Measurements from ENCODE around the gene ROBO1. TPM values are rescaled to one million over a fixed set of nuclear protein-coding genes. Genes with fewer than 3 reads are reported as not detected.

The ROBO1 gene
- polyA plus RNA-seq, 1 donor (not counting 4 experiments of a cell fraction or from before 2014, with no cell fraction given) = 27.1 TPM

DNA sequence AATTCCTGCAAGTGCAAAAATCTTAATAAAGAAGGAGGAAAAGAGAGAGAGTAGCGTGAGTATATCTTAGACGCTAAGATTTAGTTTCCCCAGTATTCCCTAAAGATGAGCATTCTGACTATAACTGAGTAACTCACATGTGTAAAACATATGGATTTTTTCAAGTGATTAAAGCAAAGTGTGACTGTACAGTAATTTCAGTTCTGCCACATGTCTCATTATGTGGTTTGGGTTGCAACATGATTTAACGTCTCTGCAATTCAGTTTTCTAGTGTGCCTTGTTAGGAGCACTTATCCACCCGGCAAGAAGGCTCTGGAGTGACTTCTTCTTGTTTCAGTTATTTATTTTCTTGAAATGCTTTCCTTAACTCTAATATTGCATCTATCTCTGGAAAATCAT is 514.1 kb downstream of the ROBO1 start:
- TF ChIP-seq EZH2 (IDR thresholded peaks at IDR 0.05; ENCODE audit: low read length) = no peak
- no peak for TF ChIP-seq CTCF (optimal IDR thresholded peaks at IDR 0.05 in 1 of 3, IDR thresholded peaks at IDR 0.05 in 1 of 3, conservative IDR thresholded peaks at IDR 0.05 in 1 of 3; ENCODE audit: extremely low read depth in 1 of 3, insufficient read depth in 2 of 3, low read length in 3 of 3)
- H4K20me1 ChIP-seq (ENCODE audit: control insufficient read depth, extremely low read depth, insufficient read depth, low read length) = no peaks in the 10 kb centered on the region
- H3K4me1 ChIP-seq (ENCODE audit: control insufficient read depth, extremely low read depth, insufficient read depth, low read length) = no peaks in the 10 kb centered on the region
- H3K9me3 ChIP-seq (ENCODE audit: control insufficient read depth, low read depth, low read length) = no peaks in the 10 kb centered on the region
- no peak for DNase-seq (ENCODE audit: low read depth, low spot score)
- no peaks in the 10 kb centered on the region for H3K36me3 ChIP-seq (ENCODE audit: control insufficient read depth in 2 of 2, extremely low read depth in 1 of 2, insufficient read depth in 2 of 2, low read length in 2 of 2)
- FAIRE-seq = no peak
- H3K79me2 ChIP-seq (ENCODE audit: control insufficient read depth, insufficient read depth, low read length) = no peaks in the 10 kb centered on the region
- H3K9ac ChIP-seq (ENCODE audit: control insufficient read depth, extremely low read depth, insufficient read depth, low read length) = no peak overlapping the region
- no peaks in the 10 kb centered on the region for H3K27me3 ChIP-seq (ENCODE audit: control insufficient read depth, extremely low read depth, insufficient read depth, low read length)
- no peak overlapping the region for H3K4me3 ChIP-seq (ENCODE audit: control insufficient read depth in 2 of 3, extremely low read depth in 1 of 3, insufficient read depth in 2 of 3, low read depth in 1 of 3, low read length in 3 of 3)
- H3K9me1 ChIP-seq (ENCODE audit: control insufficient read depth, extremely low read depth, insufficient read depth, low read length) = no peaks in the 10 kb centered on the region
- H2AFZ ChIP-seq (ENCODE audit: control insufficient read depth, low read length) = no peak overlapping the region
- no peak overlapping the region for H3K4me2 ChIP-seq (ENCODE audit: control insufficient read depth, extremely low read depth, insufficient read depth, low read depth, low read length)
- H3K27ac ChIP-seq (ENCODE audit: control insufficient read depth, insufficient read depth, low read length) = no peak overlapping the region
- dilution Hi-C loops (cut with MboI; ENCODE audit: extremely low pct_ligation_motif_present, low sequenced_read_pairs) = no loop called here

DNA sequence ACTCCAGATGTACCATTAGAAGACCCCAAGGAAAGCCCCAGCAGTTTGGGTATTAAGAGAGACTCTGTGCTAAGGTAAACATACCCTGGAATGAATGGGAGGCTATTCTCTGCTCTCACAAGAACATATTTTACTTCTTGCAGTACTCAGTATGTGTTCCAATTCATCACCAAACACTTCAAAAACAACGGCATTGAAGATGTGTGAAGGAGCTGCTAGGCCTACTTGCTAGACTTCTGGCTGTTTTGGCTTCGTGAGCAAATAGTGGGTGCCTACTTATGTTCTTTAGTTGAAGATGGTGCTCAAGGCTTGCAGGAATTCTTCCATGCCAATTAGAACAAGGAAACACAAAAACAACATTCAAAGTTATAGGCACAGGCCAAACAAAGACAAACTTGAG is 514.5 kb downstream of the ROBO1 start:
- Histone ChIP-seq H3K27me3 (ENCODE audit: control insufficient read depth, extremely low read depth, insufficient read depth, low read length) (no peaks in the 10 kb centered on the region), H3K9ac (ENCODE audit: control insufficient read depth, extremely low read depth, insufficient read depth, low read length) (no peak overlapping the region), H4K20me1 (ENCODE audit: control insufficient read depth, extremely low read depth, insufficient read depth, low read length) (no peaks in the 10 kb centered on the region), H3K4me3 (ENCODE audit: control insufficient read depth in 2 of 3, extremely low read depth in 1 of 3, insufficient read depth in 2 of 3, low read depth in 1 of 3, low read length in 3 of 3) (no peak overlapping the region), H3K4me1 (ENCODE audit: control insufficient read depth, extremely low read depth, insufficient read depth, low read length) (no peaks in the 10 kb centered on the region), H3K27ac (ENCODE audit: control insufficient read depth, insufficient read depth, low read length) (no peak overlapping the region), H3K36me3 (ENCODE audit: control insufficient read depth in 2 of 2, extremely low read depth in 1 of 2, insufficient read depth in 2 of 2, low read length in 2 of 2) (no peaks in the 10 kb centered on the region), H3K9me3 (ENCODE audit: control insufficient read depth, low read depth, low read length) (no peaks in the 10 kb centered on the region), H3K79me2 (ENCODE audit: control insufficient read depth, insufficient read depth, low read length) (no peaks in the 10 kb centered on the region), H3K9me1 (ENCODE audit: control insufficient read depth, extremely low read depth, insufficient read depth, low read length) (no peaks in the 10 kb centered on the region), H2AFZ (ENCODE audit: control insufficient read depth, low read length) (no peak overlapping the region), H3K4me2 (ENCODE audit: control insufficient read depth, extremely low read depth, insufficient read depth, low read depth, low read length) (no peak overlapping the region)
- FAIRE-seq (no peak), DNase-seq (ENCODE audit: low read depth, low spot score) (no peak)
- dilution Hi-C loops (cut with MboI; ENCODE audit: extremely low pct_ligation_motif_present, low sequenced_read_pairs) = no loop called here
- TF ChIP-seq EZH2 (IDR thresholded peaks at IDR 0.05; ENCODE audit: low read length) = no peak
- no peak for TF ChIP-seq CTCF (optimal IDR thresholded peaks at IDR 0.05 in 1 of 3, IDR thresholded peaks at IDR 0.05 in 1 of 3, conservative IDR thresholded peaks at IDR 0.05 in 1 of 3; ENCODE audit: extremely low read depth in 1 of 3, insufficient read depth in 2 of 3, low read length in 3 of 3)
